Neural crest cell (in vitro differentiated cells): ENCODE measurements around the gene AUH. TPM values are rescaled to one million over a fixed set of nuclear protein-coding genes. Genes with fewer than 3 reads are reported as not detected.

Source experiments
- DNase-seq: peaks from one replicate; pipeline ENCODE4 v3.0.0; 2021; ENCODE audit warnings: low read depth, mixed read lengths, low spot score
- H3K27ac Mint-ChIP-seq: one replicate; pipeline ENCODE4 v1.8.0; 2021; ENCODE audit warnings: mild to moderate bottlenecking, mixed read lengths; ENCODE audit not compliant: unreplicated experiment
- H3K27me3 Mint-ChIP-seq: 2 replicates; pipeline ENCODE4 v1.8.0; 2021; ENCODE audit warnings: low read depth, mild to moderate bottlenecking, mixed read lengths
- H3K36me3 Mint-ChIP-seq: 2 replicates; pipeline ENCODE4 v1.8.0; 2021; ENCODE audit warnings: low read depth, mild to moderate bottlenecking, mixed read lengths
- H3K4me1 Mint-ChIP-seq: 2 replicates; pipeline ENCODE4 v1.8.0; 2021; ENCODE audit warnings: mixed read lengths
- H3K4me3 Mint-ChIP-seq: one replicate; pipeline ENCODE4 v1.8.0; 2021; ENCODE audit warnings: mild to moderate bottlenecking, mixed read lengths
- H3K9me3 Mint-ChIP-seq: 2 replicates; pipeline ENCODE4 v1.8.0; 2021; ENCODE audit warnings: mixed read lengths
- total RNA-seq: library from RNA; stranded (reverse); gene quantifications from 2 replicates; pipeline ENCODE4 v1.2.1, GENCODE V29; 2021
- TF ChIP-seq, protein P1 (sequence below): fragments of 200-600 bp; sonication (generic); conservative IDR thresholded peaks from 2 replicates; pipeline ENCODE4 v1.5.0; 2021; ENCODE audit warnings: antibody characterized with exemption, mild to moderate bottlenecking

The AUH gene
- total RNA-seq, 1 donor from 2014 or later, result 10.8 TPM

DNA sequence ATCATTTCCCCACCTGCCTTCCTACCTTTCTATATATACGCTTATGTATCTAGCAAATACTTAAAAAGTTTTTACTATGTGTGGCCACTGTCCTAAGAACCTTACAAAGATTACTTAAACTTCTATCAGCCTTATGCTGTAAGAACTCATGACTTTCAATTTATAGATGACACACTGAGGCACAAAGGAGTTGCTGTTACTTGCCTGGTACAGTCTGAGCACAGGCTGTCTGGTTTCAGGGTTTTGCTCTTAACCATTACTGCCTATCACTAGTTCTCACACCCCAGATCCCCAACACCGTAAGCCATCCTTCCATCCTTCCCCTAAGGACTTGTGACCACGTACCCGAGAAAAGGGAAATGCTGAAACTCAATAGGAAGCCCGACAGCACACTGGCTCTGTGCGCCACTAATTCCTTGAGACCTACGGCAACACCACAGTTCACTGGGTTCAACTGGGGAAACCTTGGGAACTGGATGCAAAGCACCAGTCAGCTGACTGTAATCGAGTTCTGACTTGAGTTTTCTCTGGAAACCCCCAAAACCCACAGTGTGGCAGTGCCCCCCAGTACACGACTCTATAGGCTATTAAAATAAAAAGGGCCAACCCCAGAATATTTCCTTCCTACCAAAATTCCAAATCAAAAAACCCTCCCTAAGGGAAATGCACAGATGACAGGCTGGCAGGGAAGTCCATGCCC is 56.0 kb downstream of the AUH start:
- peaks cover 5% of the 10 kb centered on the region for H3K36me3 Mint-ChIP-seq
- H3K27ac Mint-ChIP-seq, result peak overlapping the region; percentile 20
- H3K4me1 Mint-ChIP-seq, result peaks cover 4% of the 10 kb centered on the region
- H3K4me3 Mint-ChIP-seq, result no peak overlapping the region
- TF ChIP-seq, protein P1, sequence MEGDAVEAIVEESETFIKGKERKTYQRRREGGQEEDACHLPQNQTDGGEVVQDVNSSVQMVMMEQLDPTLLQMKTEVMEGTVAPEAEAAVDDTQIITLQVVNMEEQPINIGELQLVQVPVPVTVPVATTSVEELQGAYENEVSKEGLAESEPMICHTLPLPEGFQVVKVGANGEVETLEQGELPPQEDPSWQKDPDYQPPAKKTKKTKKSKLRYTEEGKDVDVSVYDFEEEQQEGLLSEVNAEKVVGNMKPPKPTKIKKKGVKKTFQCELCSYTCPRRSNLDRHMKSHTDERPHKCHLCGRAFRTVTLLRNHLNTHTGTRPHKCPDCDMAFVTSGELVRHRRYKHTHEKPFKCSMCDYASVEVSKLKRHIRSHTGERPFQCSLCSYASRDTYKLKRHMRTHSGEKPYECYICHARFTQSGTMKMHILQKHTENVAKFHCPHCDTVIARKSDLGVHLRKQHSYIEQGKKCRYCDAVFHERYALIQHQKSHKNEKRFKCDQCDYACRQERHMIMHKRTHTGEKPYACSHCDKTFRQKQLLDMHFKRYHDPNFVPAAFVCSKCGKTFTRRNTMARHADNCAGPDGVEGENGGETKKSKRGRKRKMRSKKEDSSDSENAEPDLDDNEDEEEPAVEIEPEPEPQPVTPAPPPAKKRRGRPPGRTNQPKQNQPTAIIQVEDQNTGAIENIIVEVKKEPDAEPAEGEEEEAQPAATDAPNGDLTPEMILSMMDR, result no peak
- no peaks in the 10 kb centered on the region for H3K9me3 Mint-ChIP-seq
- DNase-seq, result no peak
- H3K27me3 Mint-ChIP-seq, result no peaks in the 10 kb centered on the region

GRCh38 chr9:91303741-91304415 is 57.8 kb downstream of the AUH start:
- H3K4me1 Mint-ChIP-seq, result peaks cover 4% of the 10 kb centered on the region
- H3K9me3 Mint-ChIP-seq, result no peaks in the 10 kb centered on the region
- no peaks in the 10 kb centered on the region for H3K27me3 Mint-ChIP-seq
- DNase-seq, result no peak
- no peaks in the 10 kb centered on the region for H3K36me3 Mint-ChIP-seq
- H3K27ac Mint-ChIP-seq, result peak overlapping the region; percentile 64
- H3K4me3 Mint-ChIP-seq, result no peak overlapping the region
- TF ChIP-seq, protein P1, result no peak

DNA sequence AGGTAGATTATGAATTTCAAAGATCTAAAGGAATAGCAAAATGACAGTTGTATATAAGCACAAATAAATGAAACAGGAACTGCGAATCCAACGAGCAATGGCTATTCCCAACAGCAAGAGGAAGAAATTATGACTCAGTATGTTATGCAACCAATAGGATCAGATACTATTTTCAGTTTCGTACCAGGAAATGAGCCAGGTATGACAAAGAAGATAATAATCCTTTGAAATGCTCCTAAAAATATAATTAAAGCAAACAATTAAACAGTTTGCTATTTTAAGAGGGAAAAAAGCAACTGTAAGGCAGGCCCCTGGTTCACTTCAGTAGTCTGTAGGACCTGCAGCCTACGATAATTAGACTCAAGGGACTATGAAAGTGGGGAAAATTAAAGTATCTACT is 58.9 kb downstream of the AUH start:
- TF ChIP-seq, protein P1, result no peak
- H3K27me3 Mint-ChIP-seq, result no peaks in the 10 kb centered on the region
- H3K4me1 Mint-ChIP-seq, result peaks cover 4% of the 10 kb centered on the region
- H3K4me3 Mint-ChIP-seq, result no peak overlapping the region
- H3K9me3 Mint-ChIP-seq, result no peaks in the 10 kb centered on the region
- H3K36me3 Mint-ChIP-seq, result no peaks in the 10 kb centered on the region
- no peak for DNase-seq
- no peak overlapping the region for H3K27ac Mint-ChIP-seq

DNA sequence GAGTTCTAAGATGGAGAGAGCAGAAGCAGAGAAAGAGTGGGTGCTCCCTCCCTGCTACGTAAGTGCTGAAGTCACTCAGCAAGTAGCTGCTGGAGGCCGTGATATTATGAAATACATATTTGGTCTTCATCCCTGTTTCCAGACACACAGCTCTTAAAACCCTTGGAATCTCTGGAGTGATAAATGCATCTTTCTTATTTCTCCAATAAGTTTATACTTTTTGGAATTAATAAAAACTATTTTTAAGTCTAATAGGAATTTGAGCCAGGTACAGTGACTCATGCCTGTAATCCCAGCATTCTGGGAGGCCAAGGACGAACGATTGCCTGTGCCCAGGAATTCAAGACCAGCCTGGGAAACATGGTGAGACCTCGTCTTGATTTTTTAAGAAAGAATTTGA is 60.6 kb downstream of the AUH start:
- no peak for DNase-seq
- TF ChIP-seq, protein P1, result no peak
- peaks cover 4% of the 10 kb centered on the region for H3K4me1 Mint-ChIP-seq
- no peaks in the 10 kb centered on the region for H3K27me3 Mint-ChIP-seq
- H3K9me3 Mint-ChIP-seq, result no peaks in the 10 kb centered on the region
- no peaks in the 10 kb centered on the region for H3K36me3 Mint-ChIP-seq
- no peak overlapping the region for H3K4me3 Mint-ChIP-seq
- no peak overlapping the region for H3K27ac Mint-ChIP-seq

- H3K4me3 Mint-ChIP-seq, result no peak overlapping the region
- H3K4me1 Mint-ChIP-seq, result no peaks in the 10 kb centered on the region
- TF ChIP-seq, protein P1, result no peak
- H3K9me3 Mint-ChIP-seq, result peaks cover 2% of the 10 kb centered on the region
- no peak for DNase-seq
- H3K27me3 Mint-ChIP-seq, result no peaks in the 10 kb centered on the region
- H3K36me3 Mint-ChIP-seq, result peaks cover 7% of the 10 kb centered on the region
- no peak overlapping the region for H3K27ac Mint-ChIP-seq
Measured at GRCh38 chr9:91298311-91298710, 63.4 kb downstream of the AUH start.
